Heart right ventricle (tissue), 16 donors: ENCODE measurements around the gene KSR1. TPM values are rescaled to one million over a fixed set of nuclear protein-coding genes. Genes with fewer than 3 reads are reported as not detected.

Source experiments
- ATAC-seq, 8 donors: fragments of 200-7000 bp; cut with Tn5 transposase; one replicate each; pipeline ENCODE4 v1.9.1; 2020; ENCODE audit warnings: mild to moderate bottlenecking in 8 of 8, moderate library complexity in 8 of 8, moderate number of reproducible peaks in 1 of 8
- DNase-seq, 2 donors: peaks; one replicate each; pipeline ENCODE4 v3.0.0-alpha.2; 2020
- H3K27ac ChIP-seq, 10 donors: fragments of 200-600 bp; sonication (generic) in 2 of 10; one replicate each; pipeline versions ENCODE4 v1.5.0 to v1.8.0; 2020 to 2022; ENCODE audit warnings: mild to moderate bottlenecking in 3 of 10
- H3K27me3 ChIP-seq, 7 donors: fragments of 200-600 bp; one replicate each; pipeline ENCODE4 v1.8.0; 2021 to 2022; ENCODE audit warnings: mild to moderate bottlenecking in 2 of 7
- H3K36me3 ChIP-seq, 9 donors: fragments of 200-600 bp; sonication (generic) in 1 of 9; one replicate each; pipeline versions ENCODE4 v1.5.0 to v1.8.0; 2020 to 2022; ENCODE audit warnings: mild to moderate bottlenecking in 2 of 9
- H3K4me1 ChIP-seq, 9 donors: fragments of 200-600 bp; sonication (generic) in 1 of 9; one replicate each; pipeline versions ENCODE4 v1.5.0 to v1.8.0; 2020 to 2022; ENCODE audit warnings: mild to moderate bottlenecking in 4 of 9
- H3K4me3 ChIP-seq, 10 donors: fragments of 200-600 bp; sonication (generic) in 2 of 10; one replicate each; pipeline versions ENCODE4 v1.5.0 to v1.8.0; 2020 to 2022; ENCODE audit warnings: mild to moderate bottlenecking in 7 of 10, moderate library complexity in 2 of 10
- H3K9me3 ChIP-seq, 11 donors: fragments of 200-600 bp in 10 of 11; sonication (generic) in 2 of 11; one replicate each; pipeline versions ENCODE4 v1.5.0 to v1.8.0; 2013 to 2022; ENCODE audit warnings: mild to moderate bottlenecking in 2 of 11, control low read depth in 1 of 11, moderate library complexity in 1 of 11
- WGBS, 2 donors: extraction: QIAGEN DNeasy Blood & Tissue Kit; methylation state at CpG; one replicate each; pipeline ENCODE4 v1.1.7; 2013; ENCODE audit warnings: inconsistent platforms in 1 of 2; 5-methylcytosine and 5-hydroxymethylcytosine counted together
- intact Hi-C, 10 donors: fragments of 100-400 bp; cut with DNase I; formaldehyde crosslinking; loops; one replicate each; pipeline versions ENCODE4 v1.11.1 to v1.14.2; 2022
- polyA plus RNA-seq, 2 donors: library from polyadenylated mRNA; stranded (reverse); fragments of 200-250 nt; gene quantifications; one replicate each; pipeline ENCODE4 v1.2.3, GENCODE V29; 2013
- total RNA-seq, 10 donors: library from RNA; stranded (reverse); fragmentation: NEBNext Ultra II Directional in 3 of 10; extraction: Animal tissue kit (Norgen Biotek cat#: 25700) in 3 of 10; gene quantifications; one replicate each; pipeline versions ENCODE4 v1.2.1 to v1.2.4, GENCODE V29; 2021 to 2023
- TF ChIP-seq, protein P1 (sequence below), 9 donors: fragments of 200-600 bp; sonication (generic) in 2 of 9; IDR thresholded peaks; one replicate each; pipeline versions ENCODE4 v1.5.0 to v1.8.0; 2021 to 2022; ENCODE audit warnings: antibody characterized with exemption in 9 of 9, mild to moderate bottlenecking in 5 of 9, moderate library complexity in 1 of 9
- donor health status: Arrhythmogenic right ventricular cardiomyopathy.
- donor health status: ischemic (EF 13 %, LVEDD 7.1; RV severe dilation, severe dysfunction).
- donor health status: healthy with polysubstance abuse.
- donor health status: DM: no; HTN: yes; CAD: no.
- donor health status: DM: no; HTN: no; CAD: no.
- donor health status: ischemic (EF 25% LVEDD 6.9; RV normal size, moderate dysfunction).
- donor health status: ischemic (EF 25% LVEDD 5.7; RV mildly dilated, moderate dysfunction).
- donor health status: healthy.
- donor health status: DM: yes; HTN: yes; CAD: no.
- donor health status: Ischemic cardiomyopathy.
- donor health status: ischemic (EF 35%, LVEDD 5.7; RV mildly dilated, moderate dysfunction).
- donor health status: nonischemic (EF 11% LVEDD 7.7; RV severe dilation, severe dysfunction).
- donor health status: DM: yes; HTN: yes; CAD: no.
- donor health status: PGD.
- donor health status: ischemic (EF 29% LVEDD 5.4; RV normal size, mild dysfunction).
- donor health status: nonischemic (EF 23%, LVEDD 6.1; RV moderate dilation, normal function).

The KSR1 gene
- total and polyA plus RNA-seq, 12 donors: 5.6 to 19.6 (median 8.6) TPM

DNA sequence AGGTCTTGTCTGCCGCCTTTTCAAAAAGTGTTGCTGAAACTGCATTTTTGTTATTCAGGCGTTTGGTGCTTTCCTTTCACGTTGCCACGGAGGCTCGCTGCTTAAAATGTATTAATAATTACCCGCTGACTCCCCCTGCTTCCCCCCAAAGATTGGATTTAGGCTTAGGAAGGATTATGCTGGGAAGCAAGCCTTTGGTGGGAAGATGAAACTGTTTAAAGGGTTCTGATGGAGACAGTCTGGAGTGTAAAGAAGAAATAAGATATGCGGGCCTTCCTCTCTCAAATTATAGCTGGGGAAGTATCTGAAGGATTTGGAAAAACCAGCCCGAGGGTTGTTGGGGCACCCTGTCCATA lies 1.1 kb downstream of the KSR1 start:
- no peak for ATAC-seq
- 26 to 29% methylated on average over 8 of the region's 8 CpGs for WGBS, 2 donors
- DNase-seq: no peak
- Histone ChIP-seq H3K4me3 (peak overlapping the region in 9 of 10 donors; percentile 72 to 91 (median 88)), H3K36me3 (no peaks in the 10 kb centered on the region), H3K4me1 (peaks cover 8 to 45% (median 23%) of the 10 kb centered on the region in 9 donors), H3K27me3 (no peaks in the 10 kb centered on the region), H3K27ac (peak overlapping the region in 5 of 10 donors; percentile 78 to 87 (median 80)), H3K9me3 (no peaks in the 10 kb centered on the region)
- TF ChIP-seq, protein P1, sequence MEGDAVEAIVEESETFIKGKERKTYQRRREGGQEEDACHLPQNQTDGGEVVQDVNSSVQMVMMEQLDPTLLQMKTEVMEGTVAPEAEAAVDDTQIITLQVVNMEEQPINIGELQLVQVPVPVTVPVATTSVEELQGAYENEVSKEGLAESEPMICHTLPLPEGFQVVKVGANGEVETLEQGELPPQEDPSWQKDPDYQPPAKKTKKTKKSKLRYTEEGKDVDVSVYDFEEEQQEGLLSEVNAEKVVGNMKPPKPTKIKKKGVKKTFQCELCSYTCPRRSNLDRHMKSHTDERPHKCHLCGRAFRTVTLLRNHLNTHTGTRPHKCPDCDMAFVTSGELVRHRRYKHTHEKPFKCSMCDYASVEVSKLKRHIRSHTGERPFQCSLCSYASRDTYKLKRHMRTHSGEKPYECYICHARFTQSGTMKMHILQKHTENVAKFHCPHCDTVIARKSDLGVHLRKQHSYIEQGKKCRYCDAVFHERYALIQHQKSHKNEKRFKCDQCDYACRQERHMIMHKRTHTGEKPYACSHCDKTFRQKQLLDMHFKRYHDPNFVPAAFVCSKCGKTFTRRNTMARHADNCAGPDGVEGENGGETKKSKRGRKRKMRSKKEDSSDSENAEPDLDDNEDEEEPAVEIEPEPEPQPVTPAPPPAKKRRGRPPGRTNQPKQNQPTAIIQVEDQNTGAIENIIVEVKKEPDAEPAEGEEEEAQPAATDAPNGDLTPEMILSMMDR (IDR thresholded peaks at IDR 0.05): no peak
- intact Hi-C loops: loop anchor here (2.0 to 10.0 kb wide), 13 partner anchors 97 to 223 kb away; no protein-coding TSS in a partner anchor

DNA sequence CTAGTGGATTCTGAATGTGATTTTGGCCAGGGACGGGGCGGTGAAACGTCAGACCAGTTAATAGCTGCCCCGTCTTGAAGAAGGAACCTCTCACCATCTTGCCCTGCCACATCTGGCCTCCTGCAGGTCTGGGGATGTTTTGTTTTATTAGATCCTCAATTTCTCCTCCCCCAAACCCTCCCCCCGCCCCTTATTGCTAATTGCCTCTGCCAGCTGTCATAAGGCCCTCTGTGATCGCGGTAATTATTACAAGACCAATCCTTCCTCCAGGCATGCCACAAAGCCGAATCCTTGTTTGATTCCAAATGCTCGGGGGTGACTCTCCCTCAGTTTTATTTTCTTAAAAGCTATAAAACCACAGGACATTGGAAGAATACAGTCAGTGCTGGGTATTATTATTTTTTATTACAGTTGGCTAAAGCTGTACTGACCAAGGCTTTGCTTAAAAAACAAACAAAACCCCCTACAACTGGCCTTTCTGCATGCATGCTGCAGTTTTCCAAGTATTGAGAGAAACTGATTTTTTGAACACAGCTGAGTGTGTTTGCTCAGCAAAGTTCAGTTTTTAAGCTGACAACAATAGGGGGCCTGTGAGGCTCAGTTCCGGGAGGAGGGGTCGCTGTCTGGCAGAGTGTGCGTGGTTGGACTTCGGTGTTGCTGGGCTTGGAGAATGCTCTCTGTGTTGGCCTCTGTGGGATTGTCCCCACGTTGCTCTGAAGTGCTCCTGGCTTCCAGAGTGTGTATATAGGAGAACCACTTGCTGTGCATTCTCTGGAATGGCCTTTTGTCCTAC lies 1.7 kb downstream of the KSR1 start:
- Histone ChIP-seq H3K9me3 (no peaks in the 10 kb centered on the region), H3K36me3 (no peaks in the 10 kb centered on the region), H3K4me1 (peaks cover 8 to 51% (median 23%) of the 10 kb centered on the region in 9 donors), H3K4me3 (peak overlapping the region in 9 of 10 donors; percentile 72 to 91 (median 88)), H3K27ac (peak overlapping the region in 2 of 10 donors; percentile 79 to 83), H3K27me3 (no peaks in the 10 kb centered on the region)
- DNase-seq (no peak), ATAC-seq (no peak)
- 55 to 64% methylated on average over 14 of the region's 14 CpGs for WGBS, 2 donors
- TF ChIP-seq, protein P1 (IDR thresholded peaks at IDR 0.05): no peak
- intact Hi-C loops: loop anchor here (2.0 to 10.0 kb wide), 14 partner anchors 21 to 223 kb away; no protein-coding TSS in a partner anchor

DNA sequence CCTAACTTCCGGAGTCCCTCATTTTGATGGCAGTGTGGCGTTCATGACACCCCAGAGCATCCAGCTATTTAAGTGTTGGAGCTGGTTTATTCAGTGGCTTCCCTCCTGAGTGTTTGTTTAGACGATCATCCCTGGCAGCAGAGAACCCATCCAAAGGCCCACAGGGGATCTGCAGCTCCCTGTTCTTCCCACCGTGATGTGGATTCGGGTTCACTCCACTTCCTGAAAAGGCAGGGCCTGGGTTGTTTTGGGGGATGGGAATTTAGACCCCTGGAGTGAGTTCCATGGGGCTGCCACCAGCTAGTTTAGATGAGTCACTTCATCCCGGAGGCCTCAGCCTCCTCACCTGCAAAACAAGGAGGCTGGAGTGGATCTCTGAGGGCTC lies 2.3 kb downstream of the KSR1 start:
- Histone ChIP-seq H3K27ac (no peak overlapping the region), H3K4me1 (peaks cover 8 to 57% (median 23%) of the 10 kb centered on the region in 9 donors), H3K36me3 (no peaks in the 10 kb centered on the region), H3K4me3 (peak overlapping the region in 4 of 10 donors; percentile 87 to 91 (median 88)), H3K9me3 (no peaks in the 10 kb centered on the region), H3K27me3 (no peaks in the 10 kb centered on the region)
- intact Hi-C loops: loop anchor here (2.0 to 10.0 kb wide), 13 partner anchors 20 to 224 kb away; no protein-coding TSS in a partner anchor
- DNase-seq: no peak
- 65 to 71% methylated on average over 6 of the region's 6 CpGs for WGBS, 2 donors
- no peak for ATAC-seq
- TF ChIP-seq, protein P1 (IDR thresholded peaks at IDR 0.05): no peak

DNA sequence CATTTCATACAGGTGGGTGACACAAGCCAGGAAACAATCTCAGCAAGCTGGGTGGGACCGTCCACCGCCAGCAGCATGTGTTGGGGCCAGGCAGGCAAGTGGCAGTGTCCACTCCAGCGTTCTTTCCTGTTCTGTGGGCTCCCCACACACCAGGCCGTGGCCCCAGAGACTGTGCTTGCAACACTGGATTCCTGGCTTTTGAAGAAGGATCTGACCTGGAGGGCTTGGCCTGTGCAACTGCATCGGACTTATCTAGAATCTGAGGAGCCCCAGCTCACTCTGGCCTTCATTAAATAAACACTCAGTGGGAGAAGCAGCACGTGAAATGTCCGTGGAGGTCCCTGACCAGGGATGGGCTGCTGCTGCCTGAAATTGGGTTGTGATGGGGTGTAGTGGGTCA lies 3.2 kb downstream of the KSR1 start:
- H3K27ac ChIP-seq: no peak overlapping the region
- DNase-seq (no peak), ATAC-seq (no peak)
- TF ChIP-seq, protein P1 (IDR thresholded peaks at IDR 0.05): no peak
- no peaks in the 10 kb centered on the region for H3K9me3 ChIP-seq
- H3K4me1 ChIP-seq: peaks cover 8 to 61% (median 23%) of the 10 kb centered on the region in 9 donors
- H3K36me3 ChIP-seq: no peaks in the 10 kb centered on the region
- no peak overlapping the region for H3K4me3 ChIP-seq
- intact Hi-C loops: loop anchor here (2.0 to 10.0 kb wide), 13 partner anchors 19 to 225 kb away; no protein-coding TSS in a partner anchor
- H3K27me3 ChIP-seq: no peaks in the 10 kb centered on the region
- WGBS, 2 donors: 70 to 73% methylated on average over 7 of the region's 7 CpGs
